Measurements from ENCODE around the gene SLC7A4. TPM values are rescaled to one million over a fixed set of nuclear protein-coding genes. Genes with fewer than 3 reads are reported as not detected.

The SLC7A4 gene
- total RNA-seq, 4 donors from 2014 or later, result 2.5 to 11.7 (median 4.5) TPM

DNA sequence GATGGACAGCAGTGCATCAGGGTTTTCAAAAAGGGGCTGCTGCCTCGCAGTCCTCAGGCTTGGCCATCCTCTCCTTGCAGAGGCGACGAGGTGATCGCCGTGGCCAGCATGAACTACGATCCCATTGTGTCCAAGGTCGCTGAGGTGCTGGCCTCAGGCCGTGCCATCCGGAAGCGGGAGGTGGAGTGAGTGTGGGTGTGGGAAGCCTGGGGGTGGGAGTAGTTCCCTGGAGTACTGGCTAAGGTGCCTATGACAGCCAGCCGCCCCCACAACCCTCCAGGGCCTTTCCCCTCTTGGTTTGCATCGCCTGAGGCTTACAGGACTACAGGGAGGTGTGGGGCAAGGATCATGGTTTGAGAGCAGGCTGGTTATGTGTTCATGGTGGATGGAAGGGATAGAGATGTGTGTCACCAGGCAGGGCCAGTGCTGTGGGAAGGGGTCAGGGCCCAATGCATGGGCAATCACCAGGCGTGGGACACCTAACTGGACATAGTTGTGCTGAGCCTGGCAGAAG is 52.4 kb downstream of the SLC7A4 start:
- H3K9me3 ChIP-seq, result no peaks in the 10 kb centered on the region
- H3K4me3 ChIP-seq, result peak overlapping the region in 3 of 4 donors; percentile 29 to 54 (median 34)
- intact Hi-C loops (cut with DNase I), result no loop called here

DNA sequence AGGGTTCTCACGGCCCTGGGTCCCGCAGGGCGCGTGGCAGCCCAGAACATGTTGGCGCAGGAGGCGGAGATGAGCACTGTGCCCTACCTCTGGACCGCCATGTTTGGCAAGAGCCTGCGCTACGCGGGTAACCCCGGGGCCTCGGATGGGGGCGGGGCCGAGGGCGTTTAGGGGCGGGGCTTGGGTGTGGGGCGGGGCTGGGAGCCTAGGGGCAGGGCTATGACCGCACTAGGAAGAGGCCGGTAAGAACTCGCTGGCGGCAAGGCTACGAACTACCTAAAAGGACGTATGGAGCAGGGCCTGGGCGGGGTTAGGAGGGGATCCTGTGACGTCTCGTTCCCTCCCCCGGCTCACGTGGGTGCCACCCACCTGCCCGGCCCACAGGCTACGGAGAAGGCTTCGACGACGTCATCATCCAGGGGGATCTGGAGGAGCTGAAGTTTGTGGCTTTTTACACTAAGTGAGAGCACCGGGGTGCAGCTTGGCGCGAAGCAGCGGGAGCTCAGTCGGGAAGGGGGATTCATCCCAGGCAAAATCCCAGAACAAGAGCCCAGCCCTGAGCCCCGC is 53.0 kb downstream of the SLC7A4 start:
- H3K4me3 ChIP-seq, result peak overlapping the region in 3 of 4 donors; percentile 29 to 54 (median 34)
- H3K27me3 ChIP-seq, result no peaks in the 10 kb centered on the region
- H3K27ac ChIP-seq, result peak overlapping the region in 3 of 4 donors; percentile 45 to 59 (median 50)
- H3K36me3 ChIP-seq, result peaks cover 0 to 10% (median 0%) of the 10 kb centered on the region in 3 donors
- intact Hi-C loops (cut with DNase I), result no loop called here
- TF ChIP-seq, protein P1, sequence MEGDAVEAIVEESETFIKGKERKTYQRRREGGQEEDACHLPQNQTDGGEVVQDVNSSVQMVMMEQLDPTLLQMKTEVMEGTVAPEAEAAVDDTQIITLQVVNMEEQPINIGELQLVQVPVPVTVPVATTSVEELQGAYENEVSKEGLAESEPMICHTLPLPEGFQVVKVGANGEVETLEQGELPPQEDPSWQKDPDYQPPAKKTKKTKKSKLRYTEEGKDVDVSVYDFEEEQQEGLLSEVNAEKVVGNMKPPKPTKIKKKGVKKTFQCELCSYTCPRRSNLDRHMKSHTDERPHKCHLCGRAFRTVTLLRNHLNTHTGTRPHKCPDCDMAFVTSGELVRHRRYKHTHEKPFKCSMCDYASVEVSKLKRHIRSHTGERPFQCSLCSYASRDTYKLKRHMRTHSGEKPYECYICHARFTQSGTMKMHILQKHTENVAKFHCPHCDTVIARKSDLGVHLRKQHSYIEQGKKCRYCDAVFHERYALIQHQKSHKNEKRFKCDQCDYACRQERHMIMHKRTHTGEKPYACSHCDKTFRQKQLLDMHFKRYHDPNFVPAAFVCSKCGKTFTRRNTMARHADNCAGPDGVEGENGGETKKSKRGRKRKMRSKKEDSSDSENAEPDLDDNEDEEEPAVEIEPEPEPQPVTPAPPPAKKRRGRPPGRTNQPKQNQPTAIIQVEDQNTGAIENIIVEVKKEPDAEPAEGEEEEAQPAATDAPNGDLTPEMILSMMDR (IDR thresholded peaks at IDR 0.05), result no peak
- no peak for TF ChIP-seq POLR2A (IDR thresholded peaks at IDR 0.05)
- H3K4me1 ChIP-seq, result peaks cover 26 to 49% (median 27%) of the 10 kb centered on the region in 3 donors
- DNase-seq, result no peak
- WGBS, 2 donors, result 6 to 13% methylated on average over 13 to 17 of the region's 39 CpGs
- H3K9me3 ChIP-seq, result no peaks in the 10 kb centered on the region

More for the DNA sequence above, 52.4 kb downstream of the SLC7A4 start:
- Histone ChIP-seq H3K27me3 (no peaks in the 10 kb centered on the region), H3K27ac (peak overlapping the region in 3 of 4 donors; percentile 45 to 59 (median 50)), H3K4me1 (peaks cover 26 to 54% (median 27%) of the 10 kb centered on the region in 3 donors), H3K36me3 (peaks cover 0 to 15% (median 0%) of the 10 kb centered on the region in 3 donors)
- 58 to 100% methylated on average over 1 to 5 of the region's 13 CpGs for WGBS, 2 donors
- no peak for DNase-seq
- TF ChIP-seq, protein P1 (IDR thresholded peaks at IDR 0.05), result no peak
- TF ChIP-seq POLR2A (IDR thresholded peaks at IDR 0.05), result no peak

Small RNA genes lying within 50 kb of the gene (small RNA-seq; reads per million reads assigned to genes)
- gene MIR649, result 0 reads per million in 4 donors

Other genes with a start within 250 kb of the SLC7A4 start
- gene PI4KA, start 173.8 kb downstream of the SLC7A4 start, total RNA-seq, result 10 to 100 TPM; 25.4 to 48.6 (median 33.8) TPM
- 10 to 100 TPM; 13.0 to 19.6 (median 17.1) TPM for gene SNAP29, start 173.6 kb downstream of the SLC7A4 start, total RNA-seq
- gene CRKL, start 115.2 kb downstream of the SLC7A4 start, total RNA-seq, result 10 to 100 TPM; 38.2 to 46.2 (median 44.4) TPM
- 1 to 10 TPM in 2 of 4 donors, under 1 TPM in 2; 0.30 to 1.9 (median 0.94) TPM for gene AIFM3, start 65.3 kb downstream of the SLC7A4 start, total RNA-seq
- gene LZTR1, start 50.3 kb downstream of the SLC7A4 start, total RNA-seq, result 10 to 100 TPM; 15.3 to 44.4 (median 25.5) TPM
- gene THAP7, start 30.4 kb downstream of the SLC7A4 start, total RNA-seq, result 10 to 100 TPM; 13.2 to 38.7 (median 32.0) TPM
- under 1 TPM in 3 of 4 donors, not detected in 1; 0.18 to 0.76 (median 0.50) TPM for gene P2RX6, start 17.4 kb downstream of the SLC7A4 start, total RNA-seq
- under 1 TPM in 1 of 4 donors, not detected in 3; 0.04 TPM for gene LRRC74B, start 13.4 kb upstream of the SLC7A4 start, total RNA-seq

Measured in esophagus squamous epithelium (tissue), 5 donors.